Activated CD4-positive, alpha-beta T cell treated with anti-CD3 and anti-CD28 coated beads, Interleukin-2, amount 10 ng/mL, durations not matched to agents 7 days and 5 days (primary cell): ENCODE measurements around the gene CARD14. TPM values are rescaled to one million over a fixed set of nuclear protein-coding genes. Genes with fewer than 3 reads are reported as not detected.
"Not testable (repeated sequence)": the region's sequence is repeated elsewhere in the genome, so short reads cannot be mapped to it uniquely, and the experiment has no call there.

Experiments
- CTCF ChIA-PET: fragments of 350-600 bp; sonication (Branson Sonifier 250); formaldehyde crosslinking; loops from one replicate; lab custom pipeline; 2021; ENCODE audit warnings: antibody characterized with exemption; lab: Charles Lee
- POLR2A ChIA-PET: fragments of 350-600 bp; sonication (Branson Sonifier 250); formaldehyde crosslinking; loops from one replicate; lab custom pipeline; 2021; ENCODE audit warnings: antibody characterized with exemption; lab: Charles Lee
- DNase-seq: peaks from one replicate; pipeline ENCODE4 v3.0.0-alpha.2; 2020
- H3K27ac Mint-ChIP-seq: one replicate; pipeline ENCODE4 v1.8.0; 2021; ENCODE audit warnings: mild to moderate bottlenecking, moderate library complexity, mixed read lengths
- H3K27me3 Mint-ChIP-seq: one replicate; pipeline ENCODE4 v1.8.0; 2021; ENCODE audit warnings: mixed read lengths
- H3K36me3 Mint-ChIP-seq: one replicate; pipeline ENCODE4 v1.8.0; 2021; ENCODE audit warnings: low read depth, mixed read lengths
- H3K4me1 Mint-ChIP-seq: one replicate; pipeline ENCODE4 v1.8.0; 2021; ENCODE audit warnings: mixed read lengths
- H3K4me3 Mint-ChIP-seq: one replicate; pipeline ENCODE4 v1.8.0; 2021; ENCODE audit warnings: mild to moderate bottlenecking, moderate library complexity, mixed read lengths
- H3K9me3 Mint-ChIP-seq: one replicate; pipeline ENCODE4 v1.8.0; 2021; ENCODE audit warnings: mixed read lengths
- total RNA-seq, 2 experiments: library from RNA; stranded (reverse); gene quantifications; one replicate each; pipeline ENCODE4 v1.2.3, GENCODE V29; 2021

Gene CARD14
- total RNA-seq, 2 experiments from 2014 or later: not detected

DNA sequence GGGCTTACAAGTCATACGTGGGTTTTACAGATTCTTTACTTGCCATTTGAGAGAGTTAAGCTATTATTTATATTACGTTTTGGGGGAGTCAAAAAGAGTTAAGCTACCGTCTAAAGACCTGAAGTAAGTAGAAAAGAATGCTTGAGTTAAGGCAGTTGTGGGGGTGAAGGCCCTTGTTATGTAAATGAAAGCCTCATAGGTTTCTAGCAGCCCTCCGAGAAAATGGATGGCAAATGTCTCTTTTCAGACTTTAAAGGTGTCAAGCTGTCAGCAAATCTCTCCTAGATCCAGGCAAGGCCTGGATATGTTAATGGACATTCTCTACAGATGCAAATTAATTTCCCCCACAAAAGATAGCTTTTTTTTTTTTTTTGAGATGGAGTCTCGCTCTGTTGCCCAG is 15.7 kb upstream of the CARD14 start:
- ChIA-PET CTCF (interaction anchor here (0.6 to 1.0 kb wide), 2 partner anchors 8 to 114 kb away, joined by 3 to 4 read pairs; no protein-coding TSS in a partner anchor), POLR2A (no interaction called here)
- H3K4me3 Mint-ChIP-seq: no peak overlapping the region
- H3K9me3 Mint-ChIP-seq: peaks cover 26% of the 10 kb centered on the region
- peaks cover 15% of the 10 kb centered on the region for H3K36me3 Mint-ChIP-seq
- no peak for DNase-seq
- no peak overlapping the region for H3K27ac Mint-ChIP-seq
- H3K4me1 Mint-ChIP-seq: peaks cover 20% of the 10 kb centered on the region
- peaks cover 10% of the 10 kb centered on the region for H3K27me3 Mint-ChIP-seq

DNA sequence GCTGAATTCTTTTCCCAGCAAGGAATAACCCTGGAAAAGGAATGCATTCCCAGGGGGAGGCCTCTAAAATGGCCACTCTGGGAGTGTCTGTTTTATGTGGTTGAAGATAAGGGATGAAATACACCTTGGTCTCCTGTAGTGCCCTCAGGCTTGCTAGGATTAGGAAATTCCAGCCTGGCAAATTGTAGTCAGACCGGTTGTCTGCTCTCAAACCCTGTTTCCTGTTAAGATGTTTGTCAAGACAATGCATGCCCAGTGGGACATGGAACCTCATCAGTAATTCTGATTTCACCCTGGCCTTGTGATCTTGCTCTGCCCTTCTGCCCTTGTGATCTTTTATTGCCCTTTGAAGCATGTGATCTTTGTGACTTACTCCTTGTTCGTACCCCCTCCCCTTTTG is 14.2 kb upstream of the CARD14 start:
- H3K36me3 Mint-ChIP-seq: peaks cover 15% of the 10 kb centered on the region
- H3K27ac Mint-ChIP-seq, POLR2A ChIA-PET, H3K4me3 Mint-ChIP-seq, DNase-seq: not testable (repeated sequence)
- H3K4me1 Mint-ChIP-seq: peaks cover 20% of the 10 kb centered on the region
- CTCF ChIA-PET: interaction anchor here (1.2 kb wide), 1 partner anchor 20 kb away, joined by 3 read pairs; no protein-coding TSS in a partner anchor
- peaks cover 26% of the 10 kb centered on the region for H3K9me3 Mint-ChIP-seq
- H3K27me3 Mint-ChIP-seq: peaks cover 23% of the 10 kb centered on the region

DNA sequence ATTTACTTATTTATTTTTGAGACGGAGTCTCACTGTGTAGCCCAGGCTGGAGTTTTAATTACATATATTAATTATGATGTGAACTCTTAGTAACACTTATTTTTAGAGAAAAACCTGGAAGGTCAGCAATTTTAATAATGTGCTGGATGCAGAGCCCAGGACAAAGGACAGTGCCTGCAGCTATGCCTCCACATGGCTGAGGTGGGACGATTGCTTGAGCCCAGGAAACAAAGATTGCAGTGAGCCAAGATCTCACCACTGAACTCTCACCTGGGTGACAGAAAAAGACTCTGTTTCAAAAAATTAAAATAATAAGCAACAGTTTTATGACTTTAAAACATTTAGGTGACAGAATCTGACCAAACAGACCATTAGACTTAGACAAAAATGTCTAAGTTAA is 11.0 kb upstream of the CARD14 start:
- DNase-seq: no peak
- ChIA-PET CTCF (no interaction called here), POLR2A (no interaction called here)
- H3K27ac Mint-ChIP-seq: no peak overlapping the region
- H3K4me3 Mint-ChIP-seq: no peak overlapping the region
- H3K4me1 Mint-ChIP-seq: no peaks in the 10 kb centered on the region
- peaks cover 11% of the 10 kb centered on the region for H3K9me3 Mint-ChIP-seq
- peaks cover 4% of the 10 kb centered on the region for H3K36me3 Mint-ChIP-seq
- H3K27me3 Mint-ChIP-seq: peaks cover 27% of the 10 kb centered on the region

- Mint-ChIP-seq H3K4me1 (no peaks in the 10 kb centered on the region), H3K27me3 (peaks cover 31% of the 10 kb centered on the region), H3K36me3 (peaks cover 4% of the 10 kb centered on the region), H3K9me3 (peaks cover 8% of the 10 kb centered on the region), H3K4me3 (no peak overlapping the region), H3K27ac (no peak overlapping the region)
- ChIA-PET CTCF (no interaction called here), POLR2A (no interaction called here)
- DNase-seq: no peak
Observed at GRCh38 chr17:80160536-80160935, 9.3 kb upstream of the CARD14 start.

DNA sequence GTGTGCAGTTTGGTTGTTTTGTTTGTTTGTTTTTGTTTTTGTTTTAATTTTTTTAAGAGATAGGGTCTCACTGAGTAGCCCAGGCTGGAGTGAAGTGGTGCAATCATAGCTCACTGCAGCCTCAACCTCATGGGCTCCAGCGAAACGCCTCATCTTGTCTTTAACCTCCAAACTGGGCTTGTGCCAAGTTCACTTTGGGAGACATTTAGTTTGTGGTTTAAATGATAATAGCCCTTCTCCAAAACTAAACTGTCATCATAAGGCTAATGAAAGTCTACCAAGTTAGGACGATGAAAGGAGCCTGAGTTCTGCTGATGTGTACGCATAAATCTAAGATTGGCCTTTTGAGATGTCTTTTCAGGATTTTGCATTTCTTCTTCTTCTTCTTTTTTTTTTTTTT is 6.5 kb upstream of the CARD14 start:
- ChIA-PET POLR2A (interaction anchor here (0.6 kb wide), 1 partner anchor 48 kb away, joined by 3 read pairs; no protein-coding TSS in a partner anchor), CTCF (interaction anchor here (1.8 kb wide), 1 partner anchor 62 kb away, joined by 5 read pairs; the partner anchor contains the start of gene GAA)
- Mint-ChIP-seq H3K4me3 (no peak overlapping the region), H3K36me3 (no peaks in the 10 kb centered on the region), H3K9me3 (no peaks in the 10 kb centered on the region), H3K27me3 (peaks cover 22% of the 10 kb centered on the region), H3K27ac (no peak overlapping the region), H3K4me1 (no peaks in the 10 kb centered on the region)
- no peak for DNase-seq

DNA sequence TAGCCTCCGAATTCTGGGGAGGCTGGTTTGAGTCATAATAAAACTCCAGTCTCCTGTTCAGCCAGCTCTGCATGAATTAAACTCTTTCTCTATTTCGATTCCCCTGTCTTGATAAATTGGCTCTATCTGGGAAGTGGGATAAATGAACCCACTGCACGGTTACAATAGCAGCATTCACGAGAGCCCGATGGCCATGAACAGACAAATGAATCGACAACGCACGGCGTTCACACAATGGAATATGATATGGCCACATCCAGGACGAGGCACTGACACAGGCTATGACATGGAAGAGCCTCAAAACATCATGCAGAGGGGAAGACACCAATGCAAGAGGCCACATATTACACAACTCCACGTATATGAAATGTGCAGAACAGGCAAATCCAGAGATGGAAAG is 5.6 kb upstream of the CARD14 start:
- CTCF ChIA-PET: interaction anchor here (1.8 kb wide), 1 partner anchor 63 kb away, joined by 5 read pairs; the partner anchor contains the start of gene GAA
- Mint-ChIP-seq H3K9me3 (no peaks in the 10 kb centered on the region), H3K27ac (no peak overlapping the region), H3K4me1 (no peaks in the 10 kb centered on the region), H3K4me3 (no peak overlapping the region), H3K27me3 (peaks cover 23% of the 10 kb centered on the region), H3K36me3 (no peaks in the 10 kb centered on the region)
- DNase-seq: no peak
- POLR2A ChIA-PET: no interaction called here

DNA sequence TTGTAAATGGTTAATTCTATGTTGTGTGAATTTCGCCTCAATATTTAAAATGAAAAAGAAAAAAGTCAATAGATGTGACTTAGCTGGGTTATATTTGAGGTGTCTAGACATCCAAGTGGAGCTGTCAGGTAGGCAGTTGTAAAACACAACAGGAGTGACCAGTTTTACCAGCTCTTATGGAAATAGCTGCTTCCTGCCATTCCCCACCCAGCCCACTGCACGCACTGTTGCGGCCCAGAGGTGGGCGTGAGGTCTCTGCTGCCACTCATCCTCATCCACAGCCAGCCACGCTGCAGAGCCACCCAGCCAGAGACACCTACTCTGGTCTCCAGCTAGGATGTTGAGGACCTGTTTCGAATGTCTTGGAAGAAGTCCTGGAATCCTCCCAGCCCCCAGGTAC is 3.4 kb upstream of the CARD14 start:
- DNase-seq: no peak
- H3K4me3 Mint-ChIP-seq: no peak overlapping the region
- no peak overlapping the region for H3K27ac Mint-ChIP-seq
- CTCF ChIA-PET: interaction anchor here (0.6 kb wide), 2 partner anchors 94 to 1026 kb away, joined by 3 to 5 read pairs; partner anchors contain the start of gene RNF213
- H3K36me3 Mint-ChIP-seq: no peaks in the 10 kb centered on the region
- H3K9me3 Mint-ChIP-seq: no peaks in the 10 kb centered on the region
- POLR2A ChIA-PET: no interaction called here
- H3K27me3 Mint-ChIP-seq: peaks cover 9% of the 10 kb centered on the region
- no peaks in the 10 kb centered on the region for H3K4me1 Mint-ChIP-seq

GRCh38 chr17:80168371-80168770 is 1.5 kb upstream of the CARD14 start:
- POLR2A ChIA-PET: no interaction called here
- Mint-ChIP-seq H3K4me1 (no peaks in the 10 kb centered on the region), H3K9me3 (no peaks in the 10 kb centered on the region), H3K4me3 (no peak overlapping the region), H3K27me3 (peaks cover 10% of the 10 kb centered on the region), H3K27ac (no peak overlapping the region), H3K36me3 (no peaks in the 10 kb centered on the region)
- CTCF ChIA-PET: interaction anchor here (0.6 to 1.3 kb wide), 2 partner anchors 67 to 111 kb away, joined by 4 read pairs; partner anchors contain the start of gene GAA
- DNase-seq: no peak

- no peaks in the 10 kb centered on the region for H3K36me3 Mint-ChIP-seq
- H3K27ac Mint-ChIP-seq: no peak overlapping the region
- POLR2A ChIA-PET: no interaction called here
- no peak for DNase-seq
- no peaks in the 10 kb centered on the region for H3K9me3 Mint-ChIP-seq
- no peak overlapping the region for H3K4me3 Mint-ChIP-seq
- CTCF ChIA-PET: interaction anchor here (0.6 to 1.5 kb wide), 2 partner anchors 68 to 112 kb away, joined by 4 read pairs; partner anchors contain the start of gene GAA
- H3K4me1 Mint-ChIP-seq: no peaks in the 10 kb centered on the region
- H3K27me3 Mint-ChIP-seq: peaks cover 8% of the 10 kb centered on the region
Observed at GRCh38 chr17:80169107-80169506, 723 bp upstream of the CARD14 start.

GRCh38 chr17:80171681-80172080 is 1.9 kb downstream of the CARD14 start:
- H3K27ac Mint-ChIP-seq: peak overlapping the region; percentile 25
- H3K4me3 Mint-ChIP-seq: no peak overlapping the region
- POLR2A ChIA-PET: interaction anchor here (0.7 kb wide), 1 partner anchor 63 kb away, joined by 4 read pairs; no protein-coding TSS in a partner anchor
- CTCF ChIA-PET: interaction anchor here (1.0 kb wide), 1 partner anchor 70 kb away, joined by 3 read pairs; the partner anchor contains the start of gene GAA
- no peaks in the 10 kb centered on the region for H3K36me3 Mint-ChIP-seq
- H3K27me3 Mint-ChIP-seq: peaks cover 6% of the 10 kb centered on the region
- no peaks in the 10 kb centered on the region for H3K9me3 Mint-ChIP-seq
- no peak for DNase-seq
- no peaks in the 10 kb centered on the region for H3K4me1 Mint-ChIP-seq

DNA sequence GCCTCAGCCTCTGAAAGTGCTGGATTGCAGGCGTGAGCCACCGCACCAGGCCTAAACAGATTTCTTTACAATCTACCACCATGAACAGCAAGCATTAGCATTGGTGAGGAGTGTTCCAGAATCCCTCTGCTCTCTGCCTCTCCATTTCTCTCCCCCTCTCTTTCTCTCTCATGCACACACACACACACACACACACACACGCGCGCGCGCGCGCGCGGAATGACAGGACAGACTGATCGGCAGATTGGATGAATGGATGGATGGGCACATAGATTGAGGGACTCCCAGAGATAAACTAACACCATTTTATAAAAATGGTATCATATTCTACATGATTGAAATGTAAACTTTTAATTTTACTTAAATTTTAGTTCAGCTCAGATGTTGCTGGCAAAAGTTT is 3.3 kb downstream of the CARD14 start:
- ChIA-PET POLR2A (no interaction called here), CTCF (no interaction called here)
- H3K9me3 Mint-ChIP-seq: no peaks in the 10 kb centered on the region
- no peak overlapping the region for H3K4me3 Mint-ChIP-seq
- no peak overlapping the region for H3K27ac Mint-ChIP-seq
- no peaks in the 10 kb centered on the region for H3K36me3 Mint-ChIP-seq
- H3K4me1 Mint-ChIP-seq: no peaks in the 10 kb centered on the region
- H3K27me3 Mint-ChIP-seq: peaks cover 6% of the 10 kb centered on the region
- DNase-seq: no peak

DNA sequence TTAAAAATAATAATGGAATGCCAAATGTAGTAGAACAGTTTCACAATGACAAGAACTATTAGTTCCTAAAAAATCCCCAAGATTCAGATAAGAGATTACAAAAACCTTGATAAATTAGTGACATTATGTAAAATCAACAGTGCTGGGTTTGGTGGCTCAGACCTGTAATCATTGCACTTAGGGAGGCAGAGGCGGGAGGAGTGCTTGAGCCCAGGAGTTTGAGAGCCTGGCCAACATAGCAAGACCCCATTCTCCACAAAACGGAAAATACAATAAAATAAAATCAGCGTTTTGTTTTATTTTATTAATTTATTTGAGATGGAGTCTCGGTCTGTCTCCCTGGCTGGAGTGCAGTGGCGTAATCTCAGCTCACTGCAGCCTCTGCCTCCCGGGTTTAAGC is 4.1 kb downstream of the CARD14 start:
- Mint-ChIP-seq H3K4me1 (no peaks in the 10 kb centered on the region), H3K9me3 (no peaks in the 10 kb centered on the region), H3K36me3 (no peaks in the 10 kb centered on the region), H3K4me3 (no peak overlapping the region), H3K27me3 (peaks cover 5% of the 10 kb centered on the region), H3K27ac (no peak overlapping the region)
- CTCF ChIA-PET: no interaction called here
- DNase-seq: no peak
- POLR2A ChIA-PET: no interaction called here

DNA sequence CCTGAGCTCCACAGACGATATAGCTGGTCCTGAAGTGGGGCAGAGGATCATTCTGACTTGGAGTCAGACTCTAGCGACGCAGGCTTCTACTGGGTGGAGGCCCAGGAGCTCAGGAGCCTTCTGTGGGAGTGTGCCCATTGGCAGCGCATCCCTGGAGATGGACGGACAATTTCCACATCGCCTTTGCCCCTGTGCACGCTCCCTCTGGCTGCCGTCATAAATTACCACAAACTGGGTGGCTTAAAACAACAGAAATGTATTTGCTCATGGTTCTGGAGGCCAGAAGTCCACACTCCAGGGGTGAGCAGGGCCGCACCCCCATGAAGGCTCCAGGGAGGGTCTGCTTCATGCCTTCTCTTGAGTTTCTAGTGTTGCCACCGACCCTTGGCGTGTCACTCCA is 6.9 kb downstream of the CARD14 start:
- no peaks in the 10 kb centered on the region for H3K27me3 Mint-ChIP-seq
- H3K36me3 Mint-ChIP-seq: no peaks in the 10 kb centered on the region
- no peak overlapping the region for H3K4me3 Mint-ChIP-seq
- ChIA-PET CTCF (no interaction called here), POLR2A (no interaction called here)
- DNase-seq: no peak
- no peaks in the 10 kb centered on the region for H3K9me3 Mint-ChIP-seq
- H3K4me1 Mint-ChIP-seq: no peaks in the 10 kb centered on the region
- no peak overlapping the region for H3K27ac Mint-ChIP-seq
